HepG2 (cell line): Measurements from ENCODE around the gene KMT2A. TPM values are rescaled to one million over a fixed set of nuclear protein-coding genes. Genes with fewer than 3 reads are reported as not detected.

Source experiments
- ATF4 ChIP-seq, 2 experiments: fragments of 450-650 bp in 1 of 2; sonication (generic) in 1 of 2; formaldehyde crosslinking; IDR thresholded peaks; 2 replicates each; pipeline versions ENCODE4 v1.5.0 to v1.8.0; 2020 to 2022; ENCODE audit warnings: mild to moderate bottlenecking in 1 of 2, missing genetic modification reagents in 1 of 2
- ATRX ChIP-seq: sonication (generic); formaldehyde crosslinking; IDR thresholded peaks from 2 replicates; pipeline ENCODE4 v1.4.0; 2020; ENCODE audit warnings: missing genetic modification reagents, borderline replicate concordance
- HIVEP1 ChIP-seq: sonication (generic); formaldehyde crosslinking; IDR thresholded peaks from 2 replicates; pipeline ENCODE4 v1.4.0; 2020; ENCODE audit warnings: mild to moderate bottlenecking, missing genetic modification reagents
- HNRNPUL1 ChIP-seq: fragments of 200-400 bp; formaldehyde crosslinking; IDR thresholded peaks from 2 replicates; pipeline ENCODE4 v1.6.1; 2017; ENCODE audit warnings: low read depth, mild to moderate bottlenecking, low read length, moderate library complexity
- MAF1 ChIP-seq: sonication (generic); formaldehyde crosslinking; IDR thresholded peaks from 2 replicates; pipeline ENCODE4 v1.5.0; 2020; ENCODE audit warnings: missing genetic modification reagents, borderline replicate concordance
- MTF1 ChIP-seq: sonication (generic); formaldehyde crosslinking; IDR thresholded peaks from 2 replicates; pipeline ENCODE4 v1.5.0; 2020; ENCODE audit warnings: missing genetic modification reagents
- NFKB2 ChIP-seq: sonication (generic); formaldehyde crosslinking; IDR thresholded peaks from 2 replicates; pipeline ENCODE4 v1.4.0; 2020; ENCODE audit warnings: missing genetic modification reagents, borderline replicate concordance
- NR0B2 ChIP-seq: sonication (generic); formaldehyde crosslinking; IDR thresholded peaks from 2 replicates; pipeline ENCODE4 v1.4.0; 2020; ENCODE audit warnings: mild to moderate bottlenecking, missing genetic modification reagents
- PATZ1 ChIP-seq: sonication (generic); formaldehyde crosslinking; IDR thresholded peaks from 2 replicates; pipeline ENCODE4 v1.4.0; 2020; ENCODE audit warnings: missing genetic modification reagents
- PHF5A ChIP-seq: IDR thresholded peaks from one replicate; pipeline ENCODE4 v1.6.1; 2018; ENCODE audit warnings: low read depth, missing genetic modification reagents; ENCODE audit not compliant: unreplicated experiment
- RBAK ChIP-seq: sonication (generic); formaldehyde crosslinking; IDR thresholded peaks from 2 replicates; pipeline ENCODE4 v1.5.1; 2020; ENCODE audit warnings: mild to moderate bottlenecking, missing genetic modification reagents
- RELA ChIP-seq: sonication (generic); formaldehyde crosslinking; IDR thresholded peaks from 2 replicates; pipeline ENCODE4 v1.4.0; 2020; ENCODE audit warnings: missing genetic modification reagents
- TOPORS ChIP-seq: sonication (generic); formaldehyde crosslinking; IDR thresholded peaks from 2 replicates; pipeline ENCODE4 v1.8.0; 2023; ENCODE audit warnings: mild to moderate bottlenecking, missing genetic modification reagents
- ZFP1 ChIP-seq: IDR thresholded peaks from 2 replicates; pipeline ENCODE4 v1.6.1; 2016
- ZMYM4 ChIP-seq: sonication (generic); formaldehyde crosslinking; IDR thresholded peaks from 2 replicates; pipeline ENCODE4 v1.8.1; 2023; ENCODE audit warnings: mild to moderate bottlenecking, missing genetic modification reagents
- ZNF101 ChIP-seq: sonication (generic); formaldehyde crosslinking; IDR thresholded peaks from 2 replicates; pipeline ENCODE4 v1.4.0; 2020; ENCODE audit warnings: mild to moderate bottlenecking, low read depth, missing genetic modification reagents, borderline replicate concordance
- ZNF224 ChIP-seq: sonication (generic); formaldehyde crosslinking; IDR thresholded peaks from 2 replicates; pipeline ENCODE4 v1.5.0; 2020; ENCODE audit warnings: mild to moderate bottlenecking, missing genetic modification reagents
- ZNF557 ChIP-seq: sonication (generic); formaldehyde crosslinking; IDR thresholded peaks from 2 replicates; pipeline ENCODE4 v1.4.0; 2020; ENCODE audit warnings: missing genetic modification reagents
- ZNF574 ChIP-seq: sonication (generic); formaldehyde crosslinking; IDR thresholded peaks from 2 replicates; pipeline ENCODE4 v1.4.0; 2020; ENCODE audit warnings: missing genetic modification reagents
- ZNF577 ChIP-seq: sonication (generic); formaldehyde crosslinking; IDR thresholded peaks from 2 replicates; pipeline ENCODE4 v1.4.0; 2020; ENCODE audit warnings: mild to moderate bottlenecking, low read depth, missing genetic modification reagents, borderline replicate concordance
- ZNF580 ChIP-seq: IDR thresholded peaks from 2 replicates; pipeline ENCODE4 v1.6.1; 2016; ENCODE audit warnings: low read depth, borderline replicate concordance
- ZNF749 ChIP-seq: sonication (generic); formaldehyde crosslinking; IDR thresholded peaks from 2 replicates; pipeline ENCODE4 v1.8.0; 2022; ENCODE audit warnings: mild to moderate bottlenecking, missing genetic modification reagents, moderate library complexity, borderline replicate concordance
- ZNF777 ChIP-seq: sonication (generic); formaldehyde crosslinking; IDR thresholded peaks from 2 replicates; pipeline ENCODE4 v1.4.0; 2020; ENCODE audit warnings: missing genetic modification reagents
- polyA plus RNA-seq, 8 experiments: library from polyadenylated mRNA; depleted of rRNA in 3 of 8; stranded (reverse) in 7 of 8; unstranded in 1 of 8; fragments of >200 nt; fragmentation: Illumina TruSeq in 4 of 8; extraction: Trizol in 4 of 8; gene quantifications; 2 replicates each; pipeline versions ENCODE4 v1.2.1 to v1.2.3, GENCODE V29; 2011 to 2016; ENCODE audit warnings: low read depth in 4 of 8, missing spikeins in 1 of 8, mixed read lengths in 1 of 8; ENCODE audit not compliant: insufficient read depth in 1 of 8
- total RNA-seq, 5 experiments: library from RNA; depleted of rRNA; stranded (reverse); fragments of >200 nt; fragmentation: Illumina TruSeq; extraction: Trizol; gene quantifications; 2 replicates each; pipeline ENCODE4 v1.2.3, GENCODE V29; 2016; ENCODE audit warnings: low read depth in 1 of 5

The KMT2A gene
- total and polyA plus RNA-seq, 2 of the 13 experiments (the other 11 are each of a cell fraction or from before 2014, with no cell fraction given): 12.4 to 20.0 TPM

- TF ChIP-seq ZNF101 (CRISPR knock-in tag): no peak
- no peak for TF ChIP-seq ZNF557 (CRISPR knock-in tag)
- no peak for TF ChIP-seq NR0B2 (CRISPR knock-in tag)
- no peak for TF ChIP-seq ZFP1
- TF ChIP-seq ZMYM4 (CRISPR knock-in tag): peak; percentile 37; the same call in 1 of the 2 replicates
- TF ChIP-seq PATZ1 (CRISPR knock-in tag): peak; percentile 83
- TF ChIP-seq ATRX (CRISPR knock-in tag): no peak
- TF ChIP-seq NFKB2: no peak
- TF ChIP-seq PHF5A (CRISPR knock-in tag): no peak
- TF ChIP-seq RBAK: no peak
- TF ChIP-seq HIVEP1 (CRISPR knock-in tag): no peak
- TF ChIP-seq MTF1 (CRISPR knock-in tag): no peak
- TF ChIP-seq MAF1 (CRISPR knock-in tag): no peak
- TF ChIP-seq ZNF777 (CRISPR knock-in tag): peak; percentile 96
- no peak for TF ChIP-seq ZNF749 (CRISPR knock-in tag)
- TF ChIP-seq RELA (CRISPR knock-in tag): no peak
- TF ChIP-seq ZNF577: no peak
- TF ChIP-seq ZNF224 (CRISPR knock-in tag): no peak
- peak in 1 of 2 experiments; percentile 56; a peak in 1 of 4 replicates for TF ChIP-seq ATF4 (CRISPR knock-in tag; IDR thresholded peaks at IDR 0.05)
- TF ChIP-seq HNRNPUL1: no peak; the same call in 1 of the 2 replicates
- peak; percentile 66; the same call in 1 of the 2 replicates for TF ChIP-seq TOPORS (CRISPR knock-in tag)
- TF ChIP-seq ZNF580 (CRISPR knock-in tag): no peak
- peak; percentile 66 for TF ChIP-seq ZNF574 (CRISPR knock-in tag)
Measured at GRCh38 chr11:118530683-118531596, 94.6 kb downstream of the KMT2A start, which contains the start of gene TMEM25 (continued).
